ENCODE measurements around the gene LPO. TPM values are rescaled to one million over a fixed set of nuclear protein-coding genes. Genes with fewer than 3 reads are reported as not detected.

The LPO gene
- total RNA-seq, 3 donors from 2014 or later: not detected

DNA sequence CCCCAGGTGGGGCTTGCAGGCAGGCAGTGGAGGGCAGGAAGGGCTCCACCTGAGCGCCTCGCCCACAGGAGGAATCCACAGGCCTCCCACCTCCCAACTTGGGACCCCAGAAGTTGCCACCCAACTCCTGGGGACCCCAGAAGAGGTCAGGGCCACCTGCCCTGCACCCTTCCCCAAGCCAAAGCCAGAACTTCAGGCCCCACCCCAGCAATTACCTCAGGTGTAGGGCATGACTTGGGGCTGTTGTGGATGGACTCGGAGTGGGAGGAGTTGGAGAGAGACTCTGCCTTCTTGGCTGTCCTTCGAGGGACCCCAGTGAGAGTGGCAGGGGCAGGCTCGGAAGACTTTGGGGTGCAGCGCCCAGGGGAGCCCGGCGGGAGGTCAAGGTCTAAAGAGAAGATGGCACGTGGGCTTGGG lies 79.7 kb downstream of the LPO start:
- intact Hi-C loops (cut with DNase I, micrococcal nuclease): no loop called here
- Histone ChIP-seq H3K9me3 (no peaks in the 10 kb centered on the region), H3K4me1 (ENCODE audit: low read depth) (peaks cover 6% of the 10 kb centered on the region), H3K36me3 (ENCODE audit: low read depth) (no peaks in the 10 kb centered on the region), H3K4me3 (no peak overlapping the region)
- peak in 1 of 3 donors; percentile 30 for DNase-seq
- TF ChIP-seq, protein P1, sequence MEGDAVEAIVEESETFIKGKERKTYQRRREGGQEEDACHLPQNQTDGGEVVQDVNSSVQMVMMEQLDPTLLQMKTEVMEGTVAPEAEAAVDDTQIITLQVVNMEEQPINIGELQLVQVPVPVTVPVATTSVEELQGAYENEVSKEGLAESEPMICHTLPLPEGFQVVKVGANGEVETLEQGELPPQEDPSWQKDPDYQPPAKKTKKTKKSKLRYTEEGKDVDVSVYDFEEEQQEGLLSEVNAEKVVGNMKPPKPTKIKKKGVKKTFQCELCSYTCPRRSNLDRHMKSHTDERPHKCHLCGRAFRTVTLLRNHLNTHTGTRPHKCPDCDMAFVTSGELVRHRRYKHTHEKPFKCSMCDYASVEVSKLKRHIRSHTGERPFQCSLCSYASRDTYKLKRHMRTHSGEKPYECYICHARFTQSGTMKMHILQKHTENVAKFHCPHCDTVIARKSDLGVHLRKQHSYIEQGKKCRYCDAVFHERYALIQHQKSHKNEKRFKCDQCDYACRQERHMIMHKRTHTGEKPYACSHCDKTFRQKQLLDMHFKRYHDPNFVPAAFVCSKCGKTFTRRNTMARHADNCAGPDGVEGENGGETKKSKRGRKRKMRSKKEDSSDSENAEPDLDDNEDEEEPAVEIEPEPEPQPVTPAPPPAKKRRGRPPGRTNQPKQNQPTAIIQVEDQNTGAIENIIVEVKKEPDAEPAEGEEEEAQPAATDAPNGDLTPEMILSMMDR (IDR thresholded peaks at IDR 0.05): no peak
- ATAC-seq: no peak

Other genes with a start within 250 kb of the LPO start
- 100 to 1,000 TPM; 150 to 188 (median 184) TPM for gene SRSF1, start 231.3 kb upstream of the LPO start, total RNA-seq
- 10 to 100 TPM; 33.9 to 53.2 (median 33.9) TPM for gene DYNLL2, start 155.2 kb upstream of the LPO start, total RNA-seq
- not detected for gene OR4D1, start 90.2 kb upstream of the LPO start, total RNA-seq
- gene OR4D2, start 71.6 kb upstream of the LPO start, total RNA-seq: not detected
- gene EPX, start 45.9 kb upstream of the LPO start, total RNA-seq: not detected
- gene MKS1, start 19.3 kb upstream of the LPO start, total RNA-seq: 10 to 100 TPM; 12.9 to 18.5 (median 14.7) TPM
- gene MPO, start 42.4 kb downstream of the LPO start, total RNA-seq: under 1 TPM in 1 of 3 donors, not detected in 2; 0.19 TPM
- gene TSPOAP1, start 90.2 kb downstream of the LPO start, total RNA-seq: 10 to 100 TPM in 1 of 3 donors, 1 to 10 TPM in 2; 5.3 to 27.7 (median 8.3) TPM
- gene SUPT4H1, start 113.6 kb downstream of the LPO start, total RNA-seq: 10 to 100 TPM; 57.9 to 79.5 (median 68.9) TPM
- 10 to 100 TPM; 24.2 to 68.5 (median 37.7) TPM for gene RNF43, start 178.9 kb downstream of the LPO start, total RNA-seq
- under 1 TPM in 2 of 3 donors, not detected in 1; 0.07 to 0.09 TPM for gene HSF5, start 249.8 kb downstream of the LPO start, total RNA-seq